Measurements from ENCODE around the gene RAPGEF4. TPM values are rescaled to one million over a fixed set of nuclear protein-coding genes. Genes with fewer than 3 reads are reported as not detected.

Gene RAPGEF4
- total RNA-seq, 2 donors from 2014 or later: 0.19 to 0.65 TPM

DNA sequence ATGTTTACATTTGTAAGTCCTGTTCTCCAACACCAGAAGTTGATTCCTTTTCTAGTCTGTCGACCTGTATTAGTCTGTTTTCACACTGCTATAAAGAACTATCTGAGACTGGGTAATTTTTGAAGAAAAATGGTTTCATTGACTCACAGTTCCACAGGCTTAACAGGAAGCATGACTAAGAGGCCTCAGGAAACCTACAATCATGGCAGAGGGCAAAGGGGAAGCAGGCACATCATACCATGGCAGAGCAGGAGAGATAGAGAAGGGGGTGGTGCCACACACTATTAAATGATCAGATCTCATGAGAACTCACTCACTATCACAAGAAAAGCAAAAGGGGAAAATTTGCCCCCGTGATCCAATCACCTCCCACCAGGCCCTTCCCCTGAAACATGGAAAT lies 227.2 kb downstream of the RAPGEF4 start:
- Mint-ChIP-seq H3K4me3 (peak overlapping the region in 1 of 2 donors; percentile 41), H3K27me3 (ENCODE audit: low read depth) (no peaks in the 10 kb centered on the region), H3K36me3 (ENCODE audit: insufficient read depth in 2 of 2) (no peaks in the 10 kb centered on the region), H3K9me3 (no peaks in the 10 kb centered on the region), H3K27ac (no peak overlapping the region), H3K4me1 (ENCODE audit: low read depth) (peaks cover 36% of the 10 kb centered on the region)
- DNase-seq: peak in 1 of 2 donors; percentile 57
- ATAC-seq (replicated peaks in 1 of 2): peak; percentile 63 to 88

DNA sequence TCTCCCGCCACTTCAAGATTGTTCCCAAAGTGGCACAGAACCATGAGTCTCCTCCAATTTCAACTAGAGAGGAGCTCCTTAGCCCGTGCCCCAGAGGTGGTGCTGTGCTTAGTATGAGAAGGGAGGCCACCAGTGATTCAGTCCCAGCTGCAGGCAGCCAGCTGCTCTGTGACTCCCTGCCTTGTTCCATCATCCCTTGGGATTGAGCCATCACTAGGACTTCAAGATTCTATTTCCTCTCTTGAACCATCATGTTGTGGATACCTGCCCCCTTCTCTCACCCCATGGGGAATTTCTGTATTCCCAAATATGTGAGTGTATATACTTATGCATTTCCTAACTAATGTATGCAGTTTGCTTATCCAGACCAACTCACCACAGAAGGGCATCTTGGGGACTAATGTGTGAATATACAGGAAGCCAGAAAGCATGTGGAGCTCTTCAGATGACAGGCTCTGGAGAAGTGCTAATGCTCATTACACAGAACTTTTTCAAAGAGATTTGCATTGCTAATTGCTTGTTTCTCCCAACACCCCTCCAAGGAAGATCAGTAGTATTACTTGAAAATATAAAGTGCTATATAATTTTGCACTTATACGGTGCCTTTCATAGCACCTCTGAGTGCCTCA lies 229.0 kb downstream of the RAPGEF4 start:
- Mint-ChIP-seq H3K4me1 (ENCODE audit: low read depth) (peaks cover 48% of the 10 kb centered on the region), H3K4me3 (no peak overlapping the region), H3K36me3 (ENCODE audit: insufficient read depth in 2 of 2) (no peaks in the 10 kb centered on the region), H3K27ac (no peak overlapping the region), H3K27me3 (ENCODE audit: low read depth) (no peaks in the 10 kb centered on the region), H3K9me3 (no peaks in the 10 kb centered on the region)
- DNase-seq: no peak
- no peak for ATAC-seq (replicated peaks in 1 of 2)

DNA sequence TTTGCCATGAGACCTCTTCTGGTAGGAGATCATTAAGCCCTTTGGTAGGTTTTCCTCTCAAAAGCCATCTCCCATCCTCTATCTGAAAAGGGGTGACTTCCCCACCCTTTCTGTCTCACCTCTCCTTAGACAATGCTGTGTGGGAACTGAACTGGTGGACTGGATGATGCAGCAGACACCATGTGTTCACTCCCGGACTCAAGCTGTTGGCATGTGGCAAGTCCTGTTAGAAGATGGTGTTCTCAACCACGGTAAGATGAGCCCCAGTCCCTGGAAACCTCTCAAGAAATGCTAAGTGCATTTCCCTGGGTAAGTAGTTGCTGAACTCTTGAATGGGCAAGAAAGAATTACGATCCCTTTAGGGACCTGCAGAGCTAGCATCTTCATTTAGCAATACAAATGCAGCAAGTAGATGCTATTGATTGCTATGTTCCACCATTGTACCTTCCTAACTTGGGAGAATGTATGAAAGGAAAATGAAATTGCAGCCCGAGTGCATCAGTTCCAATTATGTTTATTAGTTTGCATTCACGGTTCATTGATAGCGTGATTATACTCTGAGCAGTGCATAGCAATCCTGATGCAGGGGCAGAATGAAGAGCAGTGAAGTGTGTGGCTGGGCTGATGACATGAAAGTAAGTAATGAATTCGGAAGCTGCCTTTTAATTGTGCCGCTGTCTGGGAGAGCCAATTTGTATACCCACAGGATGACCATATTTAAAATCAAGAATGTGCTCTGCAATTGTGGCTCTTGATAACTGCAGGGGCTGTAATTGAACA lies 230.0 kb downstream of the RAPGEF4 start:
- no peak overlapping the region for H3K27ac Mint-ChIP-seq
- DNase-seq (no peak), ATAC-seq (replicated peaks in 1 of 2) (no peak)
- no peak overlapping the region for H3K4me3 Mint-ChIP-seq
- no peaks in the 10 kb centered on the region for H3K9me3 Mint-ChIP-seq
- no peaks in the 10 kb centered on the region for H3K27me3 Mint-ChIP-seq (ENCODE audit: low read depth)
- H3K4me1 Mint-ChIP-seq (ENCODE audit: low read depth): peaks cover 58% of the 10 kb centered on the region
- no peaks in the 10 kb centered on the region for H3K36me3 Mint-ChIP-seq (ENCODE audit: insufficient read depth in 2 of 2)

DNA sequence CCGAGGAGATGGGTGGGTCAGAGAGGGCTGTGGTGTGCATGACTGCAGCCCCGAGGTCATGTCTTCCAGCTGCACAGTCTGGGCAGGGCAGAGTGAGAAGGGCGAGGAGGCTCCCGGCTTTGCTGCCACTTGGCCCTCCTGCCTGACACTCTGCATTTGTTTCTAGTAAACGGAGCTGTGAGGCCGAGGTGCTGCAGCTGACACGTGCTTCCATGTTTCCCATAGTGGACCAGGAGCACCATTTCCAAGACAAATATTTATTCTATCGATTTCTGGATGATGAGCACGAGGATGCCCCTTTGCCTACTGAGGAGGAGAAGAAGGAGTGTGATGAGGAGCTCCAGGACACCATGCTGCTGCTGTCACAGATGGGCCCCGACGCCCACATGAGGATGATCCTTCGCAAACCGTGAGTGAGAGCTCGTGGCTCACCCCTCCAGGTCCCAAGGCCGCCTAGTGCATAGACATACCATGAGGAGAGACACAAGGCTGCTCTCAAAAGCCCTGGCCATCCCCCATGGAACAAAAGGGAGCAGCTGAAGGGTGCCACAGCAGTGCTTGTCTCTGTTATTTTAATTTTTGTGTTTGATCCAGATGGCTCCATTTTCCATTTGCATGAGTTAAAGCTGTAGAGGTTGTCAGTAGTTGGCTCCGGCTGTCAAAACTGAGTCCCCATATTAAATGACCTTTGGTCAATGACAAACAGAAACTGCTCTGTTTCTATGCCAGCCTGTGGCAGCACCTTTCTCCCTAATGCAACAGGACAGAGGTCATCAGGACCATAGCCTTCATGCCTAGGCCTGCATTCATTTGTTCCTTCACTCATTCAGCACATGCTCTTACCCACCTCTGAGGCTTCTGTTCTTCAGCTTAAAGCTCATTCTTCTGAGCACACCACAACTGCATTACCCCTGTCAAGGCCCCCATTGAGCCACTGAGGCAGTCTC lies 231.7 kb downstream of the RAPGEF4 start:
- DNase-seq (no peak), ATAC-seq (replicated peaks in 1 of 2) (no peak)
- Mint-ChIP-seq H3K27ac (no peak overlapping the region), H3K9me3 (no peaks in the 10 kb centered on the region), H3K27me3 (ENCODE audit: low read depth) (no peaks in the 10 kb centered on the region), H3K36me3 (ENCODE audit: insufficient read depth in 2 of 2) (no peaks in the 10 kb centered on the region), H3K4me3 (no peak overlapping the region), H3K4me1 (ENCODE audit: low read depth) (peaks cover 58% of the 10 kb centered on the region)

DNA sequence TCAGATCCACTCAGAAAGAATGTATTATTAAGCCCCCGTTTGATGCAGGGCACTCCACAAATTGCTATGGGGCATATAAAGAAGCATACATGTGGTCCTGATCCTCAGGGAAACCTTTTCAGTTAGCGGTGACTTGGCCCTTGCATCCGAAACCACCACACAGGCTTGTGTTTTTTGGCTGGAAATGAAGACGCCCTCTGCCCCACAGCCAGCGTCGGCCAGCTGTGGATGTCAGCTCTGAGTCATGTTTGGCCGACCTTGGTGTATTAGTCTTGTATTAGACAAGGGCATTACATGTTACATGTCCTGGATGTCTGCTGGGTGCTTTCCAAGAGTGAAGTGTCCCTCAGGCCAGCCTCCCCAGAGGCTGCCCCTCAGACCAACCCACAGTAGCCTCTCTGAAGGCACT lies 232.4 kb downstream of the RAPGEF4 start:
- Mint-ChIP-seq H3K27ac (no peak overlapping the region), H3K4me1 (ENCODE audit: low read depth) (peaks cover 50% of the 10 kb centered on the region), H3K4me3 (no peak overlapping the region)

DNA sequence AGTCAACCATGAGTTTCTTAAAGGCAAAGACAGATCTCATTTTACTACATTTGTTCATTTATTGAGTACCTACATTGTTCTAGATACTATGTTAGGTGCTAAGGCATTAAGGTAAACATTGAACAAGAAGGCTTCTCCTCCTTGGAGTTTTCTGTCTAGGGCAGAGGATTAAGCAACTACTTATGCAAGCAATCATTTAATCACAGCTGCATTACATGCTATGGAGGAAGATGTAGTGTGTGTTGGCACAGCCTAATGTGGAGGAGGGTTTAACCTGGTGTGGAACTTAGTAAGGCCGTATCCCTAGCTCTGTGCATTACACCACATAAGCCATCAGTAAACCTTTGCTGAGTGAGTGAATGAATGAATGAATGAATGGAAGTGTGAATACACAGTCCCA lies 233.5 kb downstream of the RAPGEF4 start:
- no peak for ATAC-seq (replicated peaks in 1 of 2)
- H3K27ac Mint-ChIP-seq: no peak overlapping the region
- no peaks in the 10 kb centered on the region for H3K9me3 Mint-ChIP-seq
- H3K36me3 Mint-ChIP-seq (ENCODE audit: insufficient read depth in 2 of 2): no peaks in the 10 kb centered on the region
- H3K27me3 Mint-ChIP-seq (ENCODE audit: low read depth): no peaks in the 10 kb centered on the region
- peaks cover 40% of the 10 kb centered on the region for H3K4me1 Mint-ChIP-seq (ENCODE audit: low read depth)
- DNase-seq: no peak
- H3K4me3 Mint-ChIP-seq: no peak overlapping the region

More for the DNA sequence above, 232.4 kb downstream of the RAPGEF4 start:
- Mint-ChIP-seq H3K36me3 (ENCODE audit: insufficient read depth in 2 of 2) (no peaks in the 10 kb centered on the region), H3K27me3 (ENCODE audit: low read depth) (no peaks in the 10 kb centered on the region), H3K9me3 (no peaks in the 10 kb centered on the region)
- ATAC-seq (replicated peaks in 1 of 2) (no peak), DNase-seq (no peak)

DNA sequence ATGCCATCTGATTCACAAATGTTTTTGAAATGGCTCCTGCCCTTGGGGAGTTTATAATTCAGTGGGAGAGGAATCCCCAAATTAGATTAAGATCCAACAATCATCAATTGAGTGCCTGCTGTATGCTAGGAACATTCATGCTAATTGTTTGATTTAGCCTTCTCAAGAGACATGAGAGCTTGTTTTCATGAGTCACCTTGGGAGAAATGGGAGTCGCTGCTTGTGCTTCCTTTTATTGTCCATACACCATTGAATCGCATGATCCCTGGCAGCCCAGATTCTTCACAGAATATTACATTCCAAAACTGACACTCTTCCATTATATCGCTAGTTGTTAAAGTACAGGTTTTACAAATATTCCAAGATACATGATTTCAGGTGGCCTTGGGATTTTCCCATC lies 234.0 kb downstream of the RAPGEF4 start:
- H3K4me1 Mint-ChIP-seq (ENCODE audit: low read depth): peaks cover 40% of the 10 kb centered on the region
- ATAC-seq (replicated peaks in 1 of 2): no peak
- H3K9me3 Mint-ChIP-seq: no peaks in the 10 kb centered on the region
- H3K27me3 Mint-ChIP-seq (ENCODE audit: low read depth): no peaks in the 10 kb centered on the region
- H3K27ac Mint-ChIP-seq: no peak overlapping the region
- DNase-seq: no peak
- H3K4me3 Mint-ChIP-seq: no peak overlapping the region
- no peaks in the 10 kb centered on the region for H3K36me3 Mint-ChIP-seq (ENCODE audit: insufficient read depth in 2 of 2)

DNA sequence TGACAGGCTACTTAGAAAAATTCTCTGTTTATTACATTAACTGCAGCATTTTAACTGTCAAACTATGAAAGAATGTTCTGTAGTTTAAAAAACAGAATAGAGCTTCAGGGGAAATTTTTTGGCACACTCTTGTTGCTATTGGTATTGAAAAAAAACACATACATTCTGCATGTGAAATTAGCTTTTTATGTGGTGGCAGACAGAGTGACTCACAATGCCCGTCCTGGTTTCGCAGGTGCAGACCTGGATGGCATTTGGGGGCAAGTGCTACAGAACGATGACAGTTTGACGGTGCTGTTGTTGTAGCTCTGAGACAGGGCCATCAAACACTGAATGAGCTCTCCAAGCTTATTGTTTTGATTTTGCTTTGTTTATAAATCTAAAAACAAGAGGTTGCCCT lies 235.0 kb downstream of the RAPGEF4 start:
- DNase-seq: peak; percentile 45 to 76
- peak; percentile 90 to 98 for ATAC-seq (replicated peaks in 1 of 2)
- peak overlapping the region; percentile 26 to 38 for H3K4me3 Mint-ChIP-seq
- H3K4me1 Mint-ChIP-seq (ENCODE audit: low read depth): peaks cover 40% of the 10 kb centered on the region
- no peaks in the 10 kb centered on the region for H3K36me3 Mint-ChIP-seq (ENCODE audit: insufficient read depth in 2 of 2)
- H3K9me3 Mint-ChIP-seq: no peaks in the 10 kb centered on the region
- no peaks in the 10 kb centered on the region for H3K27me3 Mint-ChIP-seq (ENCODE audit: low read depth)
- H3K27ac Mint-ChIP-seq: peak overlapping the region; percentile 52

DNA sequence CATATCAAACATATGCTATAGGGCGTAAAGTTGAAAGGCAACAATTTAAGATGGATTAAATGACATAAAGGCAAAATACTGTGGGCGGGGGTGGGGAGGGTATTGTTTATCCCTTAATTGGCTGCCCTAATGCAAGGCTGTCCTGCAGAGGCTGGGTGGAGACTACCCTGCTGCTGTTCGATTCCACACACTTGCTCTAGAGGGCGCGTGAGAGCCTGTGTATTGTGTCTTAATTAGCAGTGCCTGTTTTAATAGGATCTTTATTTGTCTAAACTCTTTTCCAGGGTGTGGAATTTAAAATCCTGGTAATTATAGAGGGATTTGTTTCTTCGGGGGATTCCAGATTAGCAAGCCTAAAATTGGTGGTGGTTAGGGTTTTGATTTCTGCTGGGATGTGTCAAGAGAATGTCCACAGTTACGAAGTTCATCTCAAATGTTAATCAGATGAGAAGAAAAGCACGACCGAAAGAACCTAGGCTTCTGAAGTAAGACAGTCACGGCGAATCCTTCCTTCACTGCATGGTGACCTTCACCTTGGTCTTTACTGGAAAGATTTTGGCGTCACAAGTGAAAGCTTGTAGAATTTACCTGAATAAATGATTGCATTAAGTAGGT lies 236.5 kb downstream of the RAPGEF4 start:
- ATAC-seq (replicated peaks in 1 of 2) (peak; percentile 36 to 63), DNase-seq (peak; percentile 40 to 55)
- Mint-ChIP-seq H3K27ac (no peak overlapping the region), H3K9me3 (no peaks in the 10 kb centered on the region), H3K36me3 (ENCODE audit: insufficient read depth in 2 of 2) (no peaks in the 10 kb centered on the region), H3K4me3 (no peak overlapping the region), H3K4me1 (ENCODE audit: low read depth) (peaks cover 42% of the 10 kb centered on the region), H3K27me3 (ENCODE audit: low read depth) (no peaks in the 10 kb centered on the region)

DNA sequence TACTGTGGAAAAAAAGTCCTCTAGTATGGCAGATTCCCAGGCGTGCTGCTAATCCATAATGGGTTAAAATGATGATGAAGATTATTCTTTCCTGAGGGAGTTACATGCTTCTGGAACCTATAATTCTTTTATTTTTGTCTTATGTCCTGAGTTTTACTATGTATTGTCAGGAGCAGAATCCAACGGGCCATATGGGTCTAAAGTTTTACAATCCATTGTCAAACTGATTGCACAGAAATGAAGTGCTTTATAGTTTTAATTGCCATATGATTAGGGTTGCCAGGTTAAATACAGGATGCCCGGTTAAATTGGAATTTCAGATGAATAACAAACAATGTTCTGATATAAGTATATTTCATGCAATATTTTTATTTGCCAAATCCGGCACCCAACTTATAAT lies 239.1 kb downstream of the RAPGEF4 start:
- no peaks in the 10 kb centered on the region for H3K9me3 Mint-ChIP-seq
- no peak overlapping the region for H3K4me3 Mint-ChIP-seq
- no peak for DNase-seq
- peaks cover 46% of the 10 kb centered on the region for H3K4me1 Mint-ChIP-seq (ENCODE audit: low read depth)
- ATAC-seq (replicated peaks in 1 of 2): no peak
- peaks cover 4% of the 10 kb centered on the region for H3K27me3 Mint-ChIP-seq (ENCODE audit: low read depth)
- no peaks in the 10 kb centered on the region for H3K36me3 Mint-ChIP-seq (ENCODE audit: insufficient read depth in 2 of 2)
- no peak overlapping the region for H3K27ac Mint-ChIP-seq

DNA sequence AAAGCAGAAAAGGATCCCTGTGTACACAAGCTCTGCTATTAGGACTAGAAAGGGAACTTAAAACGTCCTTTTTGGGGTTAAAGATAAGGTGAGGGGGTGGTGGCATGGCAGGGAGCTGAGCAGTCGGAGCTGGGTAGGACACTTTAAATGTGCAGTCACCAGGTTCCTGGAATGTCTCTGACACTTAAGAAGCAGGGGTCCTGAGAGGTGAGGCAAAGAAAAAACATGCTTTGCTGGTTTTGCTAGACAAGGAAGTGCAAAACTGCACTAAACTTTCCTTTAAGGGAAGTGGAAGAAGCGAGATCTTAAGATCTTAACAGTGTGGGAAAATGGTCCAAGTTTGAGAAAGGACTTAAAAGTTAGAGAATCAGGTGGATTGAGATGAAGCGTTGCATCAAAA lies 240.5 kb downstream of the RAPGEF4 start:
- Mint-ChIP-seq H3K27ac (no peak overlapping the region), H3K36me3 (ENCODE audit: insufficient read depth in 2 of 2) (no peaks in the 10 kb centered on the region), H3K9me3 (no peaks in the 10 kb centered on the region), H3K27me3 (ENCODE audit: low read depth) (peaks cover 9% of the 10 kb centered on the region), H3K4me1 (ENCODE audit: low read depth) (peaks cover 32% of the 10 kb centered on the region), H3K4me3 (no peak overlapping the region)
- ATAC-seq (replicated peaks in 1 of 2): no peak
- DNase-seq: no peak

DNA sequence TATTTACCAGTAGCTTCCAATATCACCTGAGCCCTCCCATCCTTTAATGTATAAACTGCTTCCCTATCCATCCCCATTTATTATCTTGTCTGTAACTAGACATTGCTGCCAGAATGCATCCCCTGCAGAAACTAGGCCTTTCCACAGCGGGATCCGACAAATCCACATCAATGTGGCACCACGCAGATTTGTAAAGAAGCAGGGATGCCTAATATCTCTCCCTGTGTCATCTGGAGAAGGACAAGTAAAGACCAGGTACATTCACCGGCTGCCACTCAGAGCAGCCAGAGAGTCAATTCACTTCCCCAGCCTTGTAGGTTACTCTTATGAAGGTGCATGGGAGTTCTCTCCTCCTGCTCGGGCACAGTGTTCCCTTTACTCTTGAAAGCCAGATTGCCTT lies 241.2 kb downstream of the RAPGEF4 start:
- Mint-ChIP-seq H3K27ac (no peak overlapping the region), H3K27me3 (ENCODE audit: low read depth) (peaks cover 9% of the 10 kb centered on the region), H3K4me1 (ENCODE audit: low read depth) (peaks cover 25% of the 10 kb centered on the region), H3K9me3 (no peaks in the 10 kb centered on the region), H3K4me3 (no peak overlapping the region), H3K36me3 (ENCODE audit: insufficient read depth in 2 of 2) (no peaks in the 10 kb centered on the region)
- ATAC-seq (replicated peaks in 1 of 2): no peak
- no peak for DNase-seq

Data from activated T-cell treated with anti-CD3 and anti-CD28 coated beads, Interleukin-2, amount 50 U/mL, for 72 hours (primary cell).